Stimulated activated CD4-positive, alpha-beta T cell treated with anti-CD3 and anti-CD28 coated beads, Interleukin-4, amount 100 ng/mL, for 1 hour (primary cell): Measurements from ENCODE around the gene CCNG1.
"Not testable (repeated sequence)": the region's sequence is repeated elsewhere in the genome, so short reads cannot be mapped to it uniquely, and the experiment has no call there.

Experiments
- DNase-seq: peaks from one replicate; pipeline ENCODE4 v3.0.0-alpha.2; 2020

Gene CCNG1

DNA sequence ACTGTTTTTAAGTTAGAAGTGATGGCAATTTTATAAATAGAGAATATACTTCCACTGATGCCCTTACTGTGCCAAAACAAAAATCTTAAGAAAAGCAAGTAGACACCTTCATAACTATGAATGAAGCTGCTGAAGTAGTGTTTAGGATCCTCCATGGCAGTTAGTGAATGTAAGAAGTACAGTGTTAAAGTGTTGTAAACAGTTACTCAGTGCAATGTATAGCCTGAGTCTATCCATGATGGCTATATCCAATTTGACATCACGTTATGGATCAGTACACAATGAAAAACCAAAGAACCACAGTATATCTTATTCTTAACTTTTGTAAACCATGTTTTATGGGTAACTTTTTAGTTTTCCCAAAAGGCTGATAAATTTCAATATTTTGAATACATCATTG, 7.1 kb downstream of the CCNG1 start:
- no peak for DNase-seq

DNA sequence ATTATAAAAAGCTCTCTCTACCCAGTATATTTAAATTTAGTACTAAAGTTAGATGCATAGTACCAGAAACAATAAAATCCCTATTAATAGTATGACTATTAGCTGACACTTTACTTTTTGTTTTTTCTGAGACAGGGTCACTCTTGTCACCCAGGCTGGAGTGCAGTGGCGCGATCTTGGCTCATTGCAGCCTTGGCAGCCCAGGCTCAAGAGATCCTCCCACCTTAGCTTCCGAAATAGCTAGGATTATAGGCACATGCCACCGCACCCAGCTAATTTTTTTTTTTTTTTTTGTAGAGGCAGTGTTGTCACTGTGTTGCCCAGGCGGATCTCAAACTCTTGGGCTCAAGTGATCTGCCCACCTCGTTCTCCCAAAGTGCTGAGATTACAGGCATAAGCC, 8.0 kb downstream of the CCNG1 start:
- no peak for DNase-seq

DNA sequence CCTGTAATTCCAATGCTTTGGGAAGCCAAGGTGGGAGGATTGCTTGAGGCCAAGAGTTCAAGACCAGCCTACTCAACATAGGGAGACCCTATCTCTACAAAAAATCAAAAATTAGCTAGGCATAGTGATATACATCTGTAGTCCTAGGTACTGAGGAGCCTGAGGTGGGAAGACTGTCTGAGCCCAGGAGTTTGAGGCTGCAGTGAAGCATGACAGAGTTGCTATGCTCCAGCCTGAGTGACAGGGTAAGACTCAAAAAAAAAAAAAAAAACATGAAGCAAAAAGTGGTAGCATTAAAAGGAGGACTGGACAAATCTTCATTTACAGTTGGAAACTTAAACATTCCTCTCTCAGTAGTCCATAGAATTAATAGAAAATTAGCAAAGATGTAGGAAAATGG, 9.8 kb downstream of the CCNG1 start:
- DNase-seq, result no peak

DNA sequence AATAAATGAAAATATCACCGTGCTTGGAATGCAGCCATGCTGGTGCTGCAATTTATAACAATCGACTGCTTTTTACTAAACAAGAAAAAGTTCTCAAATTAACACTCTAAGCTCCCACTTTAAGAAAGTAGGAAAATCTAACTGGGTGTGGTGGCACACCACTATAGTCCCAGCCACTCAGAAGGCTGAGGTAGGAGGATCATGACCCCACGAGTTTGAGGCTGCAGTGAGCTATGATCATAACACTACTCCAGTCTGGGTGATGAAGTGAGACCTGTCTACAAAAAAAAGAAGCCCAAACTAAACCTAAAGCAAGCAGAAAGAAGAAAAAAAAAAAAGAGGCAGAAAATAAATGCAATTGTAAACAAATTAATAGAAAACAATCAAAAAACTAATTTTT, 10.5 kb downstream of the CCNG1 start:
- no peak for DNase-seq

DNA sequence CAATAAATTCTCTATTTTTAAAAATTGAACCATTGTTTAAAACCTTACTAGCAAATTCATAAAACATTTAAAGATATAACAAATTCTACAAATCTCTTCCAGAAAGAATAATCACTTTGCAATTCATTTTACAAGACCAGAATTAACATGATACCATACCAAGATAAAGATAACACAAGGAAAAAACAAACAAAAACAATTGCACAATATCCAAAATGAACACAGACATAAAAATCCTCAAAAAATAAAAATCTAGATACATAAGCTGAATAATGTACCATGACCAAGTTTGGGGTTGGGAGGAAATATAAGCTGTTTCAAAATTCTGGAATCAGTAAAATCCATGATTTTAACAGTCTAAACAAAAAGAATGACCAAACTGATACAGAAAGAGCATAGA, 11.1 kb downstream of the CCNG1 start:
- DNase-seq, result no peak

DNA sequence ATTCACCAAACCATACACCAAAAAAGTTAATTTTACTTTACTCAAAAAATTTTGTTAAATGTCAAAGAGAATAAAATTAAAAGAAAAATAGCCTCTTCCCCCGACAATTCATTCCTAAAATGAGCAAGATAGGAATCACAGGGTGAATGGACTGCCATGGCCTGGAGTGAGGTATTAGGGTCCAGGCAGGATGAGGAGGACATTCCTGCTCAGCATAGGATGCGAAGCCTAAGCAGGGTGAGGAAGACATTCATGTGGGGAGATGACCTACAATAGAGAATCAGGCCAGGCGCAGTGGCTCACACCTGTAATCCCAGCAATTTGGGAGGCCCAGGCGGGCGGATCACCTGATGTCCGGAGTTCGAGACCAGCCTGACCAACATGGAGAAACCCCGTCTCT, 14.1 kb downstream of the CCNG1 start:
- no peak for DNase-seq

DNA sequence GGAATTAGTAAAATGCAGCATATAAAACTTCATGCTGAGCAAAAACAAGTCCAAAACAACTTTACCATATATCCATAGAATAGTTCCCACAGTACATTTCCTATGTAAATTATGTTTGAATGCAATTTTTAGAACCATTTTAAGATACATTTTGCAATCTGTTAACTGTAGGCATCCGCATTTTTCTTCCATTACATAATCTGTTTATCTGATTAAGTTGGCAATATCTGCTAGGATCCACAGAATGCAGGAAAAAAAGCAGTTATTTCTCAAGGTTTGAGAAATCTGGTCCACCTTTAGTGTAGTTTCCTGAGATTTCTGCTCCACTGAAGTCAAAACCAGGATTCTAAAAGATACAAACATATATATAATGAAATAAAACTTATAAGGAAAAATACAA, 16.3 kb downstream of the CCNG1 start:
- no peak for DNase-seq

DNA sequence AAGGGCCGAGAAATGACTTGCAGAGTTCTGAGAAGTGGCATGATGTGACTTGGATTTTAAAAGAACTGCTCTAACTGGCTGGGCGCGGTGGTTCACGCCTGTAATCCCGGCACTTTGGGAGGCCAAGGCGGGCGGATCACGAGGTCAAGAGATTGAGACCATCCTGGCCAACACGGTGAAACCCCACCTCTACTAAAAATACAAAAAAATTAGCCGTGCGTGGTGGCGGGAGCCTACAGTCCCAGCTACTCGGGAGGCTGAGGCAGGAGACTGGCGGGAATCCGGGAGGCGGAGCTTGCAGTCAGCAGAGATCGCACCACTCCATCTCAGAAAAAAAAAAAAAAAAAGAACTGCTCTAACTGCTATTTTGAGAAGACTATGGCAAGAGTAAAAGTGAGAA, 18.0 kb downstream of the CCNG1 start:
- not testable (repeated sequence) for DNase-seq

DNA sequence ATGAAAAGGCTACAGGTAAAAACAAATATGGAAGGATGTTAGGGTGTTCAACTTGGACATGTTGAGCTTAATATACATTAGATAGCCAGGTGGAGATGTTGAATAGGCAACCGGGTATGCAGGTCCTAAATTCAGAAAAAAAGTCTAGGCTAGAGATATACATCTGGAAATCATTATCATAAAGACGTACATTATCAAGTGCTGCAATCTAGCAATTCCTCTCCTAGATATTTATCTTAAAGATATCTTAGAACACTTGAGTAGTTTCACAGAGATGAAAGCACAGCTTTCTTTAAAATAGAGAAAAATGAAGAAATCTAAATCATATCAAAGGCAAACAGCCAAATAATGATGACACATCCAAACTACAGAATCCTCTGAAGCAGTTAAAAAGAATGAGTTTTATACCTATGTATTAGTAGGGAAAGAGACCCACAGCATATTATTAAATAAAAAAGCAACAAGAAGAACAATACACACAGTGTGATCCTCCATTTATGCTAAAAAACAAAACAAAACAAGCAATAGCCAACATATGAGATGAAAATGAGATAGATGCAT, 18.7 kb downstream of the CCNG1 start:
- no peak for DNase-seq

DNA sequence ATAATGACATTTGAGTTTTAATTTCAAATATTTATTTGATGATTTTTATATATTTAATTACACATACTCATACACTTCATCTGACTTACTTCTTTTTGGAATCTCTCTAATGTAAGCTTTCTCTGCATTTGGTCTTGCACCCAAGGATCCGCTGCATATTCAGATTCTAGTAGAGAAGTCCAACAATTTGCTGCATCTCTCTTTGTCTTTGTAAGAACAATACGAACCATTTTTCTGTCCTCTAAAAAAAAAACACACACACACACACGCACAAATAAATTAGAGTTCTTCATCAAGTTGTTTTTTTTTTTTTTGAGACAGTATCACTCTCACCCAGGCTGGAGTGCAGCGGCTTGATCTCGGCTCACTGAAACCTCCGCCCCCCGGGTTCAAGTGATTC, 19.4 kb downstream of the CCNG1 start:
- DNase-seq, result no peak

DNA sequence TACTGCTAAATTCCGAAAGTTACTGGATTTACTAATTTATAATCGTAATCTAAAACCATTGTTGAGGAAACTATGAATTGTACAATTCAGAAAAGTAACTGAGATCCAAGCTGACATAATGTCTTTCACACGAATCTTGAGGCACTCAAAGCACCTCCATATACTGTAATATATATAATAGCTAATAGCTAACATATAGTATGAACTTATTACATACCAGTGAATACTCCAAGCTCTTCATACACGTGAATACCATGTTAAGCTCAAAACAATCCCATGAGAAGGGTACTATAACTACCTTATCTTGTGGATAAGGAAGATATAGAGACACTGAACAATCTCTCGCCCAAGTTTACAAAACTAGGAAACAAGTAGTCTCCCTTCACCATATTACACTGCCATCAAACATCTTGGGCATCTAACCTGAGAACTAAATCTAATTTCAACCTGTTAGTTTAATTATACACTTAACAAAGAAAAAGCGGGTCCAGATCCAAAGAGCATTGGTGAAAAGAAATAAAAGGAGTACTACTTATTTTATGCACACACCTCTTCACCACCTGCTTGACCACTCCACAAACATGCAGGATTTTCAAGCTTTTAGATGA, 21.5 kb downstream of the CCNG1 start:
- no peak for DNase-seq

DNA sequence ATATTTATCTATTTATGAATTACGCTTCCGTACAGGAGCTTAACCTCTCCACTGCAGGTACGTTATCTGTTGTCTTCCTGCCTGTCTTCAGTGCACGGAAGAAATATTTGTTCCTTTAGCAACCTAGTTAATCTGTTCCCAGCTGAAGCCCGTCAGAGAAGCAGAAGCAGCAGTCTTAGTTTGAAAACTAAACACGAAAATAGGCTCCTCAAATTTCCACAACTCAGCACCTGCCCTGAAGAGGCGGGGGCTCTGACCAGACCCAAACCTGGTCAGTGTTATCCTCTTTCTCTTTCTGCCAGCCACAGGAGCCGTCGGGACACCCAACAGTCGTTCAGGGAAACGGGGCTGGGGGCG, 22.0 kb downstream of the CCNG1 start:
- no peak for DNase-seq

DNA sequence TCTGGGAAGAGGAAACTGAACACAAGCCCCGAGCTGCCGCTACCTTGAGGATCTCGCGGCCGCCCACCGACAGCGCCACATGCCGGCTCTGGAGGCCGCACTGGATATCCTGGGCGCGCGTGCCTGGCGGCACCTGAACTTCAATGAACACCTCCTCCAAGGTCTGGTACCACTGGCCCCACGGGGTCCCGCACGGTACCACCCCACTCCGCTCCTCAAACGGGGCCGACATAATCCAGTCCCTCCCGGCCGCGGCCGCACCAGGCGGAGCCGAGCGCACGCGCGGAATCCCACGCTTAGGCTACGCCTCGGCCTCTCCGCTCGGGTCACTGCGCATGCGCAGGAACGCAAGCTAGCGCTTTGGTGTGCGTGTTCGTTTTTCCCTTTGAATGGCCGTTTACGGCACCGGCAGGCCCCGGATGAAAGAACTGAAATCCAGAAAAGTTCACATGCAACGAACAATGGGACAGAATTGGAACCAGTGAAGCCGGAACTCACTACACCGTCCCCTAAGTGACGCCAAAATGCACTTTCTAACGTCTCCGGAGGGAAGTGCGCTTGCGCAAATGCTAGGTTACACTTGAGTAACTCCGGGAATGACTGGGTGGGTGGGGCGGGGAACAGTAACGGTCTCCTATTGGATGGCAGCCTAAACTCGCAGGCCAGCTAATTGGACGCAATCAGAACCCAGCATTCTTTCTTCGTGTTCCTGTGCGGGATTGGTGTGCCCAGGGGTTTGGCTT, 22.6 kb downstream of the CCNG1 start, which contains the start of gene NUDCD2:
NUDCD2 (minus strand) TSS at position 284 of the 743 bp plus-strand sequence; CDS start at position 232, 52 bp downstream.
- peak; percentile 95 for DNase-seq

DNA sequence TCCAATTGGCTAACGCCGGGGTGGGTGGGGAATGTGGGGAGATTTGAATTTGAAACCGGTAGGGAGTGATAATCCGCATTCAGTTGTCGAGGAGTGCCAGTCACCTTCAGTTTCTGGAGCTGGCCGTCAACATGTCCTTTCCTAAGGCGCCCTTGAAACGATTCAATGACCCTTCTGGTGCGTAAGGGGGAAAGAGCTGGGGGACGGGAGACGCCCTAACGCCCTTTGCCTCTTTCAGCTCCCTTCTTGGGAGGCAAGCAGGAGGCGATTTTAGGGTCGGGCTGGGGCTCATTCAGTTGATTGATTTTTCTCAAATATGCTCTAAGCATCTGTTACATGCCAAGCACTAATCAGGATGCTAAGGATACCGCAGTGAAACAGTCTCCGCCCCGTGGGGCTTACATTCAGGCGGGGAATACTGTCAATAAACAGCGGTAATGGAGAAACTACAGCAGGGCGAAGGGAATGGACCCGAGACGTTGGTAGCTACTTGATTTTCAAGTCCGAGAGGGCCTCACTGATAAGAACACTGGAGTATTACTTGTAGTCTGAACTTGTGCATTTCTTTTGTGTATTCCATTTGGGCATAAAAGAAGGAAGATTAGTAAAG, 23.3 kb downstream of the CCNG1 start, which contains the start of gene HMMR:
HMMR (plus strand) TSS at position 71 of the 610 bp plus-strand sequence; CDS start at position 132, 61 bp downstream.
- no peak for DNase-seq

DNA sequence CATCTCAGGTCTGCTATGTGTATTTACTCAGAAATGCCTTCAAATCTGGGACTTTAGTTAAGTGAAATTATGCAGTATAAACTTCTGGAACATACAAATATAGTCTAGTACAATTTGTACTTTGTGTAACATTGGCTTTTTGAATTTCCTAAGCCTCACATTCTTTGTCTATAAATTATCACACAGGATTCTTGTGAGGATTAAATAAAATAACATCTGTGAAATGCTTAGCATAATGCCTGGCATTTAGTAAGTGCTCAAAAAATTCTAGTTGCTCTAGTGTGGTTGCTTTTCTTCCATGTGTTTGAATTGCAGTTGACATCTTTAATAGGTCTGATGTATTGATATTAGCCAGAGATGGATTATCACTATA, 25.7 kb downstream of the CCNG1 start:
- DNase-seq, result no peak

DNA sequence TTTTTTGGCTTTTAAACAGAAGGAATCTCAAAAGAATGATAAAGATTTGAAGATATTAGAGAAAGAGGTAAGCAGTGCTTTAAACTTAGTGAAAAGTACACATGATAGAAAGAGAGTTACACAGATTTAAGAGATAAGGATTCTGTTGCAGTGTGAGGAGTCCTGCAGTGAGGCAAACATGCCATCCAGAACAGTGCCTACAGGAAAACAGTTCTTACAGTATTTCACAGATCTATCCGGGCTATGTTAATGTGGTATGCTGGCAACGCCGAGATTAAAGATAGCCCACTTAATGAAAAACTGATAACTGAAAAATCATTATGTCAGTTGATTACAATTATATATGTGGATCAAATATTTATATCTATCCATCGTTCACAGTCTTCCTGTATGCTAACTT, 30.3 kb downstream of the CCNG1 start:
- no peak for DNase-seq

DNA sequence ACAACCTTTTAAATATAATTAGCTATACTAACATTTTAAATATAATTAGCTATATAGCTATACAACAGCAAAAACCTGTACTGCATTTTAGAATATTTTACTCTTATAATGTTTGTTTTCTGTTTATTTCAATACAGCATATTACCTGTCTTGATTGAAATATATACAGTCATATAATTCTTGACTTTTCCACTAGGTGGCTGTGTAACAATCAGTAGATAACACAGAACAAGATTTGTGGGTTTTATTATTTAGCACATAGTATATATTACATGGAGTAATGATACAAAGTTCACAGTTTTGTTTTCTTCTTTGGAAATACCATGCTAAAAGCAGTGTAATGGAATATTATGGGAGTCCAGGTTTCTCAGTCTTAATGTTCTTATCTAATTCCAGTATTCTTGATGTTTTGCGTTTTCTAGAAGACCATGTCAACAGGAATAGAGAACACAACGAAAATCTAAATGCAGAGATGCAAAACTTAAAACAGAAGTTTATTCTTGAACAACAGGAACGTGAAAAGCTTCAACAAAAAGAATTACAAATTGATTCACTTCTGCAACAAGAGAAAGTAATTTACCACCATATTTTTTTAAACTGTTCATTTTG, 36.3 kb downstream of the CCNG1 start:
- DNase-seq, result no peak

DNA sequence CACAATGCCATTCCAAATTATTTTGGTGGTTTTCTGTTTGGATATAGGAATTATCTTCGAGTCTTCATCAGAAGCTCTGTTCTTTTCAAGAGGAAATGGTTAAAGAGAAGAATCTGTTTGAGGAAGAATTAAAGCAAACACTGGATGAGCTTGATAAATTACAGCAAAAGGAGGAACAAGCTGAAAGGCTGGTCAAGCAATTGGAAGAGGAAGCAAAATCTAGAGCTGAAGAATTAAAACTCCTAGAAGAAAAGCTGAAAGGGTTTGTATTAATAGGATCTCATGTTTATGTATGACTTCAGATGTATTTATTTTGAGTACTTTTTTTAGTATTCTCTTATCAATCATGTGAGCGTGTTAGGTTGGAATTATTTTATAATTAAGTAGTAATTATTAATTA, 38.0 kb downstream of the CCNG1 start:
- no peak for DNase-seq

DNA sequence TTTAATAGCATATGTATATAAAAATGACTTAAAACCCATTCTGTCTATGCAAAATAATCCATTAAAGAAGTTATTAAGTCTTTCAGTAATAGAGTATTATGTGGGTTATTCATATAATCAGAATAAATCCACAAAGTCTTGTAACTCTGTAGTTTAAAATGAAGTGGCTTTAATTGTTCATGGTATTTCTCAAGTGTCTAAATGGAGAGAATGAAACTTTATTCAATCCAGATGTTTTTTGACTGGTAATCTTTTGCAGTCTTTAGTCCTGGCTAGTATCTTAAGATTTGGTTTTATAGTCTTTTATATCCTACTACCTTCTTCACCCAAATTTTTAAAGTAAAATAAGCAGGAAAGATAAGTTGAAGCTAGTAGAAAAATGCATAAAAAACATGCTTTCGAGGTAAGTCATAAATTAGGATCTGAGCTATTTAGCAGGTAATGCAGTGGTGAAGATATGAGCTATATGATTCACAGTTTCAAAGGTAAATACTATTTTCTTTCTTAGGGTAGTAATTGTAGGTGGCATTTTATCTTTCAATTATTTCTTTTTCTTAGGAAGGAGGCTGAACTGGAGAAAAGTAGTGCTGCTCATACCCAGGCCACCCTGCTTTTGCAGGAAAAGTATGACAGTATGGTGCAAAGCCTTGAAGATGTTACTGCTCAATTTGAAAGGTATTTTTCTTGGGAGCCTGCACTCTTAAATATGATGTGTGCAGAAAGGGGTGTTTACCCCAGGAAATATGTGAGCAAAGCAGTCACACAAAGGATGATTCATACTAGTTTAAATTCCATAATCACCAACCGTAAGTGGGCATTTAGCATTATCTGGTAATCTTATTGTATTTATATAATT, 41.0 kb downstream of the CCNG1 start:
- no peak for DNase-seq

DNA sequence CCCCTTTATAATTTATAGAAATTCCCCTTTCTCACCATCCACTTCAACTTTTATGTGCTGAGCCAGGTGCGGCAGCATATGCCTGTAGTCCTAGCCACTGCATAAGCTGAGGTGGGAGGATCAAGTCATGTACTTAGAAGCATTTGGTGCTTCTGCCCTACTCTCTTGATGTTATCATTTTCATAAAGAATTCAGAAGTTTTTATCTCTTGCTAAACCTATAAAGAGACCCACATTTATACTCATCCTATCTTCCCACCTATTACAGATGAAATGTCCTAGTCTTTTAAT, 41.5 kb downstream of the CCNG1 start:
- DNase-seq, result no peak

DNA sequence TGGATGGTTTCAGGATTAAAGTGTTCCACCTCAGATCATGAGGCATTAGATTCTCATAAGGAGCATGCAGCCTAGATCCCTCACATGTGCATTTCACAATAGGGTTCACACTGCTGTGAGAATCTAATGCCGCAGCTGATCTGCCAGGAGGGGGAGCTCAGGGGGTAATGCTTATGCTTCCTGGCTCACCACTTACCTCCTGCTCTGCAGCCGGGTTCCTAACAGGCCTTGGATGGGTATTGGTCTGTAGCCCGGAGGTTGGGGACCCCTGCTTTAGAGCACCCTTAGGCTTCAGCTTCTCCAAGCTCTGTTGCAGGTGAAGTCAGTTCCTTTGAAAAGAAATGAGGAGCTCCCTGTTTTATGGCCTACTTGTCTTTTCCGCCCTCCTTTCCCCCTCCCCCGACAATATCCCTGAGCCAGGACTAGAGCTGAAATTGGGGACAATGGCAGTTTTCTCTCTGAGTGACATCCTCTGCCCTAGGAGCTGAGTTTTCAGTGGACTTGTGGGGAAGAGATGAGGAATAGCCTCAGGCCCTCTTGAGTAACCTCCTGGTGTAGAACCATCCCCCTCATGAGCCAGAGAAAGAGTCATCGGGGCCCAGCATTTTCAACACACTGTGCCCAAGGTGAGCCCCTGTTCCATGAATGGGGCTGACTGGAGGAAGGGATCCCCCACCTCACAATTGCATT, 51.8 kb downstream of the CCNG1 start:
- DNase-seq, result peak; percentile 23

DNA sequence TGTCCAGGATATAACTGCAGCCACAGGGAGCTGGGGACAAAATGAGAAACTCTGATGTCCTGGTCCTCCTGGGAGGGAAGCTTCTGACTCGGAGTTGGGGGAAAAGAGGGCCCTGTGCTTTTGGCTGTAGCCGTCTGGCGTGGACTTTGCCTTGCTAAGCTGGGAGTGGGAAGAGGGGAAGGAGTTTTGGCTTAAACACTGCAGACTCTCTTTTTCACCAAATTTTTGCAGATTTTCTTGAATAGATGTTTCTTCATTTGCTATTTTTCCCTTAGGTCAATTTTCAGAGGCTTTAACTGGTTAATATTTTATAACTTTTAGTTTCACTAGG, 52.3 kb downstream of the CCNG1 start:
- no peak for DNase-seq
